ENCODE measurements around the gene PTPN21. TPM values are rescaled to one million over a fixed set of nuclear protein-coding genes. Genes with fewer than 3 reads are reported as not detected.

Gene PTPN21
- total and polyA plus RNA-seq, 10 donors: 0.85 to 10.9 (median 5.7) TPM

DNA sequence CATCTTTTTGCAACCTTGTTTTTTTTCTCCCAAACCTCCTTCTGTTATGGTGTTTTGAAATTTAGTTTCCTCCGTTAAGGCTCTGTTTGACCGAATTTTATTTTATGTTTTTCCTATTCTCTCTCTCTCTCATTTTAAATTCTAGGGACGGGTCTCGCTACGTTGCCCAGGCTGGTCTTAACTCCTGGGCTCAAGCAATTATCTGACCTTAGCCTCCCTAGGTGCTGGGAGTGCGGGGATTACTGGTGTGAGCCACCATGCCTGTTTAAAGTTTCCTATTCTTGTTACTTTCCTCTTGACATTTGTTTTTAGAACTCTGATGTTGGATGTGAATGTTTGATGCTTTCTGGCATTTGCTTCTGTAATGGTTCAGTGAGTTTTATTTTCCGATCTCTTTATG, 9.0 kb upstream of the PTPN21 start:
- WGBS, 5 donors: 42 to 54% (median 52%) methylated on average over 7 of the region's 7 CpGs
- Histone ChIP-seq H3K27me3 (replicated peaks in 1 of 7) (peaks cover 0 to 8% (median 0%) of the 10 kb centered on the region in 7 donors), H3K27ac (peak overlapping the region in 7 of 8 donors; percentile 32 to 92 (median 90)), H3K4me1 (peaks cover 12 to 40% (median 29%) of the 10 kb centered on the region in 6 donors), H3K36me3 (peaks cover 7 to 16% (median 14%) of the 10 kb centered on the region in 6 donors), H3K4me3 (peak overlapping the region; percentile 63 to 96 (median 84)), H3K9me3 (peaks cover 0 to 9% (median 0%) of the 10 kb centered on the region in 8 donors)
- intact Hi-C loops (cut with DNase I; ENCODE audit: low total_unique reads): no loop called here
- no peak for TF ChIP-seq POLR2AphosphoS5 (IDR thresholded peaks at IDR 0.05)
- TF ChIP-seq, protein P1, sequence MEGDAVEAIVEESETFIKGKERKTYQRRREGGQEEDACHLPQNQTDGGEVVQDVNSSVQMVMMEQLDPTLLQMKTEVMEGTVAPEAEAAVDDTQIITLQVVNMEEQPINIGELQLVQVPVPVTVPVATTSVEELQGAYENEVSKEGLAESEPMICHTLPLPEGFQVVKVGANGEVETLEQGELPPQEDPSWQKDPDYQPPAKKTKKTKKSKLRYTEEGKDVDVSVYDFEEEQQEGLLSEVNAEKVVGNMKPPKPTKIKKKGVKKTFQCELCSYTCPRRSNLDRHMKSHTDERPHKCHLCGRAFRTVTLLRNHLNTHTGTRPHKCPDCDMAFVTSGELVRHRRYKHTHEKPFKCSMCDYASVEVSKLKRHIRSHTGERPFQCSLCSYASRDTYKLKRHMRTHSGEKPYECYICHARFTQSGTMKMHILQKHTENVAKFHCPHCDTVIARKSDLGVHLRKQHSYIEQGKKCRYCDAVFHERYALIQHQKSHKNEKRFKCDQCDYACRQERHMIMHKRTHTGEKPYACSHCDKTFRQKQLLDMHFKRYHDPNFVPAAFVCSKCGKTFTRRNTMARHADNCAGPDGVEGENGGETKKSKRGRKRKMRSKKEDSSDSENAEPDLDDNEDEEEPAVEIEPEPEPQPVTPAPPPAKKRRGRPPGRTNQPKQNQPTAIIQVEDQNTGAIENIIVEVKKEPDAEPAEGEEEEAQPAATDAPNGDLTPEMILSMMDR (IDR thresholded peaks at IDR 0.05 in 8 of 11, conservative IDR thresholded peaks at IDR 0.05 in 3 of 11): no peak
- no peak for TF ChIP-seq POLR2A (IDR thresholded peaks at IDR 0.05)
- no peak for DNase-seq

DNA sequence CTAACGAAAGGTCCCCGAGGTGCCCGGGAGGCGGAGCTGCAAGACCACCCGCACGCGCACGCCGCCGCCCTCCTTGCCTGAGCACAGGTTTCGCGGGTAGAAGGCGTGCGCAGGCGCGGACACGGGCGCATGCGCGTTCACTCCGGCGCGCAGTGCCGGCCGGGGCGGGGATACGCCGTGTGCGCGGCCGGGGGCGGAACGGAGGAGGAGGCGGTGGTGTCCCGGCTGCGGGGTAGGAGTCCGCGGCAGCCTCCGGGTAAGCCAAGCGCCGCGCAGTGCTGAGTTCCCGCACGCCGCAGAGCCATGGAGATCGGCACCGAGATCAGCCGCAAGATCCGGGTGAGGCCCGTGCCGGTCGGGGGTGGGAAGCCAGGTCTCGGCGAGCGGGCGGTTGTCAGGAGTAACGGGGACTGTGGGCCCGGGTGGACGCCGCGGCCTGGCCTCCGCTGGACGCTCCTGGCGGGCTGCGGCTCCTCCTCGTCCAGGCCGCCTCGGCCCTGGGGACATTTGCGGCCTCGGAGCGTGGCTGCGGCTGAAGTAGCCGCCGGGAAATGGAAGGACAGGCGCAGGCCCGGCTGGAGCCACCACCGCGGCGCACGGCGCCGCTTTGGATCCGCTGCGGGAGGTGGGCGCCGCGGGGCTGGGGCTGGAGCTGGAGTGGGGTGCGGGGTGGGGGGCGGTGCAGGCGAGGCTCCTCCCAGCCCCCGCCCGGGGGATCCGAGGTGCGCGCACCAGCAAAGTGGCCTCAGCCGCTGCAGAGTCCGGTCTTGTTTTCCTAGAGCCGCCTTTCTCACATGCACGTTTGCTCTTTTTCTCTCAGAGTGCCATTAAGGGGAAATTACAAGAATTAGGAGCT, 8.3 kb upstream of the PTPN21 start, which contains the start of gene ZC3H14:
ZC3H14 (plus strand) TSS at position 207 of the 856 bp plus-strand sequence; CDS start at position 304, 97 bp downstream.
- Histone ChIP-seq H3K27ac (peak within 1 kb of the TSS; percentile 32 to 92 (median 89)), H3K4me1 (peaks cover 12 to 40% (median 29%) of the 10 kb centered on the region in 6 donors), H3K36me3 (peaks cover under 1 to 8% (median 6%) of the 10 kb centered on the region in 6 donors), H3K9me3 (peaks cover 0 to 5% (median 0%) of the 10 kb centered on the region in 8 donors), H3K27me3 (replicated peaks in 1 of 7) (peaks cover 0 to 11% (median 0%) of the 10 kb centered on the region in 7 donors), H3K4me3 (peak within 1 kb of the TSS; percentile 63 to 96 (median 84))
- peak; percentile 95 for DNase-seq
- intact Hi-C loops (cut with DNase I; ENCODE audit: low total_unique reads): no loop called here
- TF ChIP-seq, protein P1 (IDR thresholded peaks at IDR 0.05 in 8 of 11, conservative IDR thresholded peaks at IDR 0.05 in 3 of 11): peak in 1 of 11 experiments; percentile 28
- peak; percentile 85 to 93 (median 92) for TF ChIP-seq POLR2AphosphoS5 (IDR thresholded peaks at IDR 0.05)
- TF ChIP-seq POLR2A (IDR thresholded peaks at IDR 0.05): peak in 1 of 3 donors; percentile 43
- 0 to 1% (median 0%) methylated on average over 41 to 99 of the region's 99 CpGs for WGBS, 5 donors

DNA sequence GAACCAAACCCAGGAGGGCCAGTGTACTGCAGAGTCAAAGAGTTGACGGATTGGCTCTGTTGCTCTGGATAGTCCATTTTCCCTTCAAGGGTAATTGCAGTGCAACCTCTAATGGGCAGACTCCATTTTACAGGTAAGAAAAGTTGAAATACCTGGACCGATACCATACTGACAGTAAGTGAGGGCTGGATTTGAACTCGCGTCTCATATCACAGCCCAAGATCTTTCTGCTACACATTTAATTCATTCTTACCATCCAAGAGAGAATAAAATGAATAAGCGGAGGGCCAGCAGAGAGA, 7.7 kb upstream of the PTPN21 start:
- peak overlapping the region; percentile 63 to 96 (median 84) for H3K4me3 ChIP-seq
- H3K9me3 ChIP-seq: no peaks in the 10 kb centered on the region
- intact Hi-C loops (cut with DNase I; ENCODE audit: low total_unique reads): no loop called here
- H3K4me1 ChIP-seq: peaks cover 12 to 45% (median 29%) of the 10 kb centered on the region in 6 donors
- peak overlapping the region; percentile 32 to 92 (median 89) for H3K27ac ChIP-seq
- H3K36me3 ChIP-seq: peaks cover 0 to 2% (median under 1%) of the 10 kb centered on the region in 6 donors
- peaks cover 0 to 17% (median 0%) of the 10 kb centered on the region in 7 donors for H3K27me3 ChIP-seq (replicated peaks in 1 of 7)
- no peak for DNase-seq
- WGBS, 5 donors: 29 to 39% (median 31%) methylated on average over 5 of the region's 5 CpGs
- no peak for TF ChIP-seq POLR2A (IDR thresholded peaks at IDR 0.05)

DNA sequence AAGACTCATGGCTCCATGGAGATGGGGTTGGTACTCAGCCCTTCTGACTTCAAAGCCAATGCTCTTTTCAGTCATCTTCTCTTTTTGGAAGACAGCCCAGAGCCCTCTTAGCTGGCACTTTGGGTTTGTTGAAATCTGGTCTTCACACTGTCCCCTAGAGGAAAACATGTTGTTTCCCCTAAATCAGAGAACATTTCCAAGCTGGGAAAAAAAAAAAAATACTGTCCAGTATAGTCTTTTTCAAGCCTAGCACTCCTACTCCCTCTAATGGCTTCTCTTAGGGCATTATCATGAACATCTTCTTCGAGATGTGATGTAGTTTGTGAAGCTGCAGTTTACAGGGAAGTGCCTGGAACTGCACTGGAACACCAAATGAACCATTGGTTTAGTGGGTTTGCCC, 5.0 kb upstream of the PTPN21 start:
- Histone ChIP-seq H3K27me3 (replicated peaks in 1 of 7) (peaks cover 0 to 42% (median 16%) of the 10 kb centered on the region in 7 donors), H3K4me1 (peaks cover 10 to 54% (median 29%) of the 10 kb centered on the region in 6 donors), H3K36me3 (no peaks in the 10 kb centered on the region), H3K27ac (no peak overlapping the region), H3K4me3 (no peak overlapping the region), H3K9me3 (no peaks in the 10 kb centered on the region)
- DNase-seq: no peak
- WGBS, 5 donors: 3 to 32% (median 19%) methylated on average over 1 of the region's 1 CpG
- TF ChIP-seq, protein P1 (IDR thresholded peaks at IDR 0.05 in 8 of 11, conservative IDR thresholded peaks at IDR 0.05 in 3 of 11): peak in 3 of 11 experiments; percentile 11 to 21 (median 20)
- TF ChIP-seq POLR2A (IDR thresholded peaks at IDR 0.05): no peak
- intact Hi-C loops (cut with DNase I; ENCODE audit: low total_unique reads): no loop called here
